HG03066 (cell line): ENCODE measurements around the gene MALAT1.
"Not testable (repeated sequence)": the region's sequence is repeated elsewhere in the genome, so short reads cannot be mapped to it uniquely, and the experiment has no call there.

Experiments used
- ATAC-seq: cut with Tn5 transposase; IDR thresholded peaks from one replicate; pipeline ENCODE4 v1.9.1; 2021; ENCODE audit warnings: low read depth; ENCODE audit not compliant: unreplicated experiment

MALAT1 gene

DNA sequence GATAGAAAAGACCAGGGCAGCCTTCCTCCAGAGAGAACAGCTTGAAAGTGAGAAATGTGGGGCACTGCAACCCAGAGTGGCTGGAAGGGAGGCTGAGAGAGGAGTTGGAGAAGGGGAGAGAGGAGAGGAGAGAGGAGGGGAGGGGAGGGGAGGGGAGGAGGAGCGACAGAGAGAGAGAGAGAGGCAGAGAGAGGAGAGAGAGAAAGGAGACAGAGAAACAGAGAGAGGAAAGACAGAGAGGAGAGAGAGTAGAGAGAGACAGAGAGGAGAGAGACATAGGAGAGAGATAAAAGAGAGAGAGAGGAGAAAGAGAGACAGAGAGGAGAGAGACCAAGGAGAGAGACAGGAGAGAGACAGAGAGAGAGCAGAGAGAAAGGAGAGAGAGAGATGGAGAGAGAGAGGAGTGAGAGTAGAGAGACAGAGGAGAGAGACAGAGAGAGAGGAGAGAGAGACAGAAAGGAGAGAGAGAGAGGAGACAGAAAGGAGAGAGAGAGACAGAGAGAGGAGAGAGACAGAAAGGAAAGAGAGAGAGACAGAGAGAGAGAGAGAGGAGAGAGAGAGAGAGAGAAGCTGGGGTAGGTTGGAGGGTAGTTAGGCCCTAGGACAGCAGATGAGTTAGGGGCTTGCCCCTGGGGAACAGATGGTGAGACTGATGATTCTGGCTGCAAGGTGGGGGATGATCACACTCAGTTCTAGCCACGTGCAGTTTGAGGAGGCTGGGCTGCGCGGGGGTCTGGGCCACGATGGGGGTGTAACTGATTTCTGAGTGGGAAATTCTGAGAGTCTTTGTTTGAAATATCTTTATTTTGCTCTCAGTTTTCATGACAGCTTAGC lies 17.5 kb downstream of the MALAT1 start:
- no peak for ATAC-seq

- ATAC-seq: not testable (repeated sequence)
These were observed 20.2 kb downstream of the MALAT1 start for GRCh38 chr11:65518941-65519549.

GRCh38 chr11:65521777-65522521 lies 23.1 kb downstream of the MALAT1 start:
- ATAC-seq: not testable (repeated sequence)

DNA sequence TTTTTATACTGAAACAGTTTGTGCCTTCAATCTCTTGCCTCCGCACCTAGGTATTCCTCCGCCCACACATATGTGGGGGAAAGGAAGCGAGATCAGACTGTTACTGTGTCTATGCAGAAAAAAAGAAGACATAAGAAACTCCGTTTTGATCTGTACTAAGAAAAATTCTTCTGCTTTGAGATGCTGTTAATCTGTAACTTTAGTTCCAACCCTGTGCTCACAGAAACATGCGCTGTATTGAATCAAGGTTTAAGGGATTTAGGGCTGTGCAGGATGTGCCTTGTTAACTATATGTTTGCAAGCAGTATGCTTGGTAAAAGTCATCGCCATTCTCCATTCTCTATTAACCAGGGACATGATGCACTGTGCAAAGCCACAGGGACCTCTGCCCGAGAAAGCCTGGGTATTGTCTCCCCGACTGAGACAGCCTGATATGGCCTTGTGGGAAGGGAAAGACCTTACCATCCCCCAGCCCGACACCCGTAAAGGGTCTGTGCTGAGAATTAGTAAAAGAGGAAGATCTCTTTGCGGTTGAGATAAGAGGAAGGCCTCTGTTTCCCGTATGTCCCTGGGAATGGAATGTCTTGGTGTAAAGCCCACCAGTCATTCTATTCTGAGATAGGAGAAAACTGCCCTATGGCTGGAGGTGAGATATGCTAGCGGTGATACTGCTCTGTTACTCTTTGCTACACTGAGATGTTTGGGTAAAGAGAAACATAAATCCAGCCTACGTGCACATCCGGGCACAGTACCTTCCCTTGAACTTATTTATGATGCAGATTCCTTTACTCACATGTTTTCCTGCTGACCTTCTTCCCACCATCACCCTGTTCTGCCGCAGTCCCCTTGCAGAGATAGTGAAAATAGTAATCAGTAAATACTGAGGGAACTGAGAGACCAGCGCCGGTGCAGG lies 24.1 kb downstream of the MALAT1 start:
- ATAC-seq: not testable (repeated sequence)

GRCh38 chr11:65523631-65523968 lies 24.8 kb downstream of the MALAT1 start:
- not testable (repeated sequence) for ATAC-seq

DNA sequence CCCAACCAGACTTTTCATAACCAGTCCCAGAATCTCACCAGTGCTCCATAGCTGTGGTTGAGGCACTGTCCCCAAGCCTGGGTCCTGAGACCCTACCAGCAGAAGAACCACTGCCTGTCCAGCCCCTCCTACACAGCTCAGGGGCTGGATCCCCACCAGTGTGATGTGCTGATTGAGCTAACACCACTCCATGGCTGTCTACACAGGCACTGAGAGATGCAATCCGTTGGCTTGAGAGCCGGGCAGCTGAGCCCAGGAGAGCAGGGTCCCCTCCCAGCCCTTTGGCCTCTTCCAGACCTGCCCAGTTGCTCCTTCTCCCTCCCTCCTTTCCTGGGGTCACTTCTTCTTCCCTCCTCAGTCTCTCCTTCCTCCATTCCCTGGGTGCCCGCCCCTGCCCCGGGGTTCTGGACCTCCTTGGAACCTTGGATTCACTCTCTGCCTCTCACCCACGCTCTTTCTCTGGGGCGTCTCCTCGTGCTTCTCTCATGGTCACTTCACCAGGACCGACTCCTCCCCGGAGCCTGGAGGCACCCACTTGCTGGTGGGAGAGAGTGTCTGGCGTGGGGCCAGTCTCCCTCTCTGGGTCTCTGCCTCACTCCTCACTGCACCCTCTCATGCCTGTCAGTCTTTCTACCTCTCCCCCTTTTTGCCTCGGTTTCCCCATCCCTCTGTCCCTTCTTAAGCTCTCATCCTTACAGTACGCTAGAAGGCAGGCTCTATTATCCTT lies 25.3 kb downstream of the MALAT1 start:
- ATAC-seq: no peak

- peak; percentile 61 for ATAC-seq
These were observed 26.1 kb downstream of the MALAT1 start, which contains the start of gene SCYL1 for GRCh38 chr11:65524741-65525545. Gene SCYL1 (plus strand): TSS chr11:65525083. CDS start chr11:65525154, 71 bp downstream.

DNA sequence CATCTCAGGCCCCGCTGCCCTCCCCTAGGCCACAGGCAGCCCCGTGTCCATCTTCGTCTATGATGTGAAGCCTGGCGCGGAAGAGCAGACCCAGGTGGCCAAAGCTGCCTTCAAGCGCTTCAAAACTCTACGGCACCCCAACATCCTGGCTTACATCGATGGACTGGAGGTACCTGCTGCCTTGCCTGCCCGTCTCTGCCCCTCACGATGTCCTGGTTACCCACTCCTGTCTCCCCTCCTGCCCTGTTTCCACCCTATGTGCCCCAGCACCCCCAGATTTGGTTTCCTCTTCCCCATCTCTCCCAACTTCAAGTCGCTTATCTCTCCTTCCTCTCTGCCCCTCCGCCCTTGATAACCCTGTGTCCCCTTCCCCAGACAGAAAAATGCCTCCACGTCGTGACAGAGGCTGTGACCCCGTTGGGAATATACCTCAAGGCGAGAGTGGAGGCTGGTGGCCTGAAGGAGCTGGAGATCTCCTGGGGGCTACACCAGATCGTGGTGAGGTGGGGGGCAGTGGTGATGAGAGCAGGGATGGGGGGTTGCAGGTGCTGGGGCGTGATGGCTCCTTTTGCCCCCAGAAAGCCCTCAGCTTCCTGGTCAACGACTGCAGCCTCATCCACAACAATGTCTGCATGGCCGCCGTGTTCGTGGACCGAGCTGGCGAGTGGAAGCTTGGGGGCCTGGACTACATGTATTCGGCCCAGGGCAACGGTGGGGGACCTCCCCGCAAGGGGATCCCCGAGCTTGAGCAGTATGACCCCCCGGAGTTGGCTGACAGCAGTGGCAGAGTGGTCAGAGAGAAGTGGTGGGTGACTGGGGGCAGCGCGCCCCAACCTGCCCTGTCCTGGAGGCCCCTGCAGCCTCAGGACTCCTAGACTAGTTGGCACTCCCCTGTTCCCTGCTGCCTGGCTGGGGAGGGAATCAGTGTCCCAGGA lies 27.0 kb downstream of the MALAT1 start:
- peak; percentile 17 for ATAC-seq

DNA sequence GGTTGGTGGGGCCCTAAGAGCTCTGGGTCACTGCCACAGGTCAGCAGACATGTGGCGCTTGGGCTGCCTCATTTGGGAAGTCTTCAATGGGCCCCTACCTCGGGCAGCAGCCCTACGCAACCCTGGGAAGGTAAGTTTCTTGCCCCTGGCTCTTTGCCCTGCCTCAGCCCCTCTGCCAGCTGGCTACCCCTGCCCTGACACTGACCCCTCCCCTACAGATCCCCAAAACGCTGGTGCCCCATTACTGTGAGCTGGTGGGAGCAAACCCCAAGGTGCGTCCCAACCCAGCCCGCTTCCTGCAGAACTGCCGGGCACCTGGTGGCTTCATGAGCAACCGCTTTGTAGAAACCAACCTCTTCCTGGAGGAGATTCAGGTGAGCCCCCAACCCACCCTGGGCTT lies 27.9 kb downstream of the MALAT1 start:
- ATAC-seq: no peak

DNA sequence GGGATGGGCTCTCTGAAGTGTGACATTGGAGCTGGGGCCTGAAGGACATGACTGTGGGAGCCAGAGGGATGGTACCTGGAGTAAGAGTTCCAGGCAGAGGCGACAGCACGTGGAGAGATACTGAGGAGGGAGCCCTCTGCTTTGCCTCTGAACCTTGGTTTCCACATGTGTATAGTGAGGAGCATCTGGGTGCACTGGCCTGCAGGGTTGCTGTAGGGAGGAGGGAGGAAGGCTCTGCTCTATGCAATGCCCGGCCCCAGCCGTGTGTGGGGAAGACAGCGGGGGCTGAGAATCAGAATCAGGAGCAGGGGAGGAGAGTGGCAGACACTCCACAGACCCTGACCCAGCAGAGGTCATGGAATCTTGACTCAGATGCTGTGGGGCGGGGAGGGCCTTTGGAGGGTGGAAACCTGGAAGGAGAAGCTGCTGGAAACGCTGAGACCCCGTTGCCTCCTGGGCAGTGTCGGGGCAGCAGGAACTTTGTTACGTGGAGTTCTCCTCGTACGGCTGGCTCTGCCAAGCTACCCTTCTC lies 30.0 kb downstream of the MALAT1 start:
- no peak for ATAC-seq

- no peak for ATAC-seq
These were observed 30.8 kb downstream of the MALAT1 start for GRCh38 chr11:65529475-65530156.

GRCh38 chr11:65530157-65530496 lies 31.3 kb downstream of the MALAT1 start:
- no peak for ATAC-seq

DNA sequence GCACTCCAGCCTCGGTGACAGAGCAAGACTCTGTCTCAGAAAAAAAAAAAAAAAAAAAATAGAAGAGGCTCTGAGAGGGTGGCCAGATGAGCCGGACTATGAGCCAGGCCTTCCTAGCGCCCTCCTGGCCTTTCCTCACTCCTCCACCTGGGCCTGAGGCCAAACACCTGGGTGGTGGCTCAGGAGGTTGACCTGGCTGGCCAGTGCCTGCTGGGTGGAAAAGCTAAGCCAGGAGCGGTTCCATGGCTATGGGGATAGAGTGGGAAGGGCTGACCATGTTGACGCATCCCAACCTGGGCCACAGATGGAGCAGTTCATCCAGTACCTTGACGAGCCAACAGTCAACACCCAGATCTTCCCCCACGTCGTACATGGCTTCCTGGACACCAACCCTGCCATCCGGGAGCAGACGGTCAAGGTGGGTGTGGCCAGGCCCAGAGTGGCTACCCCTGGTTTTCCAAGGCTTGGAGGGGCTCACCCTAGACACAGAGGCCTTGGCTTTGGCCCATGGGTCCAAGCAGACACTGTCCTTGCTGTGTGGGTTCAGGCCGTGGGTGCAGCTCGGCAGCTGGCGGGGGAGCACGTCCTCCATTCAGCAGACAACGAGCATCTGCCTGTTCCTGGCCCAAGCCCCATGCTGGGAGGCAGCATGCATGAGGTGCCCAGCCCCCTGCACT lies 33.7 kb downstream of the MALAT1 start:
- no peak for ATAC-seq

- ATAC-seq: no peak
These were observed 36.3 kb downstream of the MALAT1 start for GRCh38 chr11:65535102-65535501.

DNA sequence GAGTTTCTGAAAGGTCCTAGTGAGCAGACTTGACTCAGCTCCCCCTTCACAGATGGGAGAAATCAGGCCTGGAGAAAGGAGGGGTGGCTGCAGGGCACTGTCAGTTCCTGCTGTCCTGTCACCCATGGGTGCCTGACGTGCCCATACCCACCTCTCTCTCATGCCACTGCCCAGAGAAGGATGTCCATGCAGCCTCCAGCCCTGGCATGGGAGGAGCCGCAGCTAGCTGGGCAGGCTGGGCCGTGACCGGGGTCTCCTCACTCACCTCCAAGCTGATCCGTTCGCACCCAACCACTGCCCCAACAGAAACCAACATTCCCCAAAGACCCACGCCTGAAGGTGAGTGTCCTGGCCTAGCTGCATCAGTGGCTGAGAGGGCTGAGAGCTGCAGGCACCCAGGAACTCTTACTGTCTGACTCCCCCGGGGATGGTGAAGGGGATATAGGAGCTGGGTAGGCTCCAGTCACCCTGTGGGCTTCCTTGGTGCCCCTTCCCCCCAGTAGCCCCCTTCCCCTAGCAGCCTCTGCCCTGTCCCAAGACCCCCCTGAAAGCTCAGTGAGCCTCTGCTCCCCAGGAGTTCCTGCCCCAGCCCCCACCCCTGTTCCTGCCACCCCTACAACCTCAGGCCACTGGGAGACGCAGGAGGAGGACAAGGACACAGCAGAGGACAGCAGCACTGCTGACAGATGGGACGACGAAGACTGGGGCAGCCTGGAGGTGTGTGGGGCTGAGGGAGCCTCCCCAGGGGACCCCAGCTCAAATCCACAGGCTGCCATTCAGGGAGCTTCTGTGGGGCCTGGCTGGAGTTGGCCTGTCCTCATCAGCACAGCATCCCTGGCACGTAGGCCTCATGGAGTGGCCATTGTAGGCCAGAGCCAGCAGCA lies 37.8 kb downstream of the MALAT1 start:
- no peak for ATAC-seq

- ATAC-seq: no peak
These were observed 38.4 kb downstream of the MALAT1 start for GRCh38 chr11:65537296-65537597.
